GM18502 (cell line): ENCODE results near the gene PTHLH.

Source experiments
- ATAC-seq: cut with Tn5 transposase; IDR thresholded peaks from one replicate; pipeline ENCODE4 v1.9.1; 2021; ENCODE audit warnings: mild to moderate bottlenecking; ENCODE audit not compliant: unreplicated experiment, poor library complexity

Gene PTHLH

DNA sequence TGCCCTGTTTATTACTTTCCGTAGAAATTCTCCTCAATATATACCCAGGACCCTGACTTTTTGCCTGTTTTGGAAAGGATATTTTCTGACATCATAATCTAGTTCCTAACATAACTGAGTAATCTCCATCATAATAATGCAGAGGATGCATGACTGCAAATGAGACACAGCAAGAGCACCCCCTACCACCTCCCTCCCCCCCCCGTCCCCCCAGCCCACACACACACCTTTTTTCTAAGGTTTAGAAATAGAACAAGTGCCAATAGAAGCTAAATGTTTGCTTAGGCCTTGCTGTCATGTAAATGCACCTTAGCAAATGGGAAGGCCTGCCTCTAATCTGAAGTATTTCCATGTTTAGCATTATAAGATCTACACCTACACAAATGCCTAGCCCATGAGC lies at the start of gene PTHLH:
Gene PTHLH (minus strand): TSS at position 13 of the 400 bp plus-strand sequence. CDS start 3,239 bp downstream, outside the sequence.
- ATAC-seq, result no peak

DNA sequence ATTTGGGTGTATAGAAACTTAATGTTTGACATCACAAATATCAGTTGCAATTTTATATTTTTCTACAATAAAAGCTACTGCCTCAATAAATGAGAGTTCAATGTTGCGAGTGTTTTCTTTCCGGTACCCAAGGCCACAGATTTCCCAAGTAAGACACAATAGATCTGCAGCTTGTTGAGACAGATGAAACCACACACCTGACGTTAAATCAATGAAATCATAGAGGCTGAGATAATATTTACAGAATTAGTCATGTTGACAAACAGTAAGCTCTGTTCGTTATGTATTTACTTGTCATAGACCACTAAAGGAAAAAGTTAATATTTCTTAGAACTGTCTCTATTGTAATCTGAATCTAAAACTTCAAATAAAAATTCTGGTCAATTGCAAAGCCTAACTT lies 49.2 kb upstream of the PTHLH start:
- ATAC-seq, result no peak

DNA sequence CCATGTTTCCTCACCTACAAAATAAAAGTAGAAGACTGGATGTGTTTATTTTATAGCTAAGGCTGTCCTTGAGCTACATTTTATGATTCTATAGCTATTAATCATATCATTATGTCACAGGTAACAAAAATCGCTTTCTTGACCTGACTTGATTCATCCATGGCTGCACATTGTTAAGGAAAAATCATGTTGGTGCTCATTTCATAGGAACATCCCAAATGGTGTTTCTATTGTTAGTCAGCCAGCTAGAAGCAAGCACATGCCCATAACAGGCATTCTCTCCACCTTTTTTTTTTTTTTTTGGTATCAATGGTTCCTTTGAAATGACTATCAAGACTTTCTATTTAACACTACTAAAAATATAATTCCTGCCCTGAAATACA lies 45.3 kb upstream of the PTHLH start:
- no peak for ATAC-seq

DNA sequence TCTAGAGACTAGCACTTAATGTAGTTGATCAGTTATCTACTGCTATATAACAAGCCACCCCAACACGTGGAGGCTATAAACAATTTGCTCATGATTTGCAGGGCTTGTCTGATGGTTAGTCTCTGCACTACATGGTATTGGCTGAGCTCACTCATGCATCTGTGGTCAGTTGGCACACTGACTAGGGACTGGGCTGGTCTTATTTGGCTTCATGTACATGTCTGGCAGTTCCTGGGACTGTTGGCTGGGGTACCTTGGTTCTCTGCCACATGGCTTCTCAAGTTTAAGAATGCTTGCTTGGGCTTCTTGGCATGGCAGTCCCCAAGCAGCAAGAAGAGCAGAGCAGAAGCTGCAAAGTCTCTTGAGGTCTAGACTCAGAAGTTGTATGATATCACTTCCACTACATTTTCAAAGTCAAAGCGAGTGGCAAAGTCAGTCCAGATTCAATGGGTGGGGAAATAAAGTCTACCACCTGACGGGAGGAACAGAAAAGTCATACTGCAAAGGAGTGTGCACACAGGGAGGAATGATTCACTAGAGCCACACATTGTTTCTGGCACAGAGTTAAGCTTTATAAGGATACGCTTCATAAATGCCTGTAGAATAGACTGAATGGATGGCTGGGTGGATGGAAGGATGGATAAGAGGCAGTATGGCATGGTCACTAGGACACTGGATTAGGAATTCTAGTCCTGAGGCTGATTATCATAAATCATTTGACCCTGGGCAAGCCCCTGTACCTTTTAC lies 44.8 kb upstream of the PTHLH start:
- no peak for ATAC-seq

DNA sequence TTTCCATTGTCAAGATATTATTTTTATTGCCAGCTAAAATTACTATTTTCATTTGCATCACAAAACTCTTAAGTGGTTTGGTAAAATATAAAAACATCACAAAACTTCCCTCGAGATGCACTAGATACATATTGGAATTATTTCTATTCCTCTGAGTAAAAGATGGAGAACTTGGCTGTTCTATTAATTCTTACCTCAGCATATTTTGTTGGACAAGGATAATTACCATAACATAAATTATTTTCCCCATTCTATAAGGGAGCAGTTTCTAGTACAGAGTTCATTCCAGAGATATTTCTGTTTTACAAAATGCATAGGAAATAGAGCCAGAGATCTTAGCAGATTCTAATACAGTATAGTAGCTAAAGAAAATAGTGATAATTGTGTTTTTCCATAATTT lies 42.6 kb upstream of the PTHLH start:
- ATAC-seq, result no peak

DNA sequence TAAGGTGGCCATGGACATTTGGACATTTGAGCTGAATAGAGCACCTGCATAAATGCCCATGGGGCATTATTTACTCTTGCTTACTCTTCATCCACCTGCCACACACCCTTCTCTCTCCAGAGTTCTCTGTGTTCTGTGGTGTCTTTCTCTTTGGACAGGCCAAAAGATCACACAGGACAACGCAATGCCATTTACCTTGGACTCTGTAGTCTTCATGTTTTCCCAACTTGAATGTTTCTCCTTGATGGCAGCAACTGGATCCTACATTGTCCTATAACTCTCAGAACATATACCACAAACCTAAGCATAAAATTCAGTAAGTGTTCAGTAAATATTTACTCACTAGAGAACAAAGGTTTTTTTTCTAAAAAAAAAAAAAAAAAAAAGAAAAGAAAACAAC lies 41.7 kb upstream of the PTHLH start:
- ATAC-seq, result no peak

DNA sequence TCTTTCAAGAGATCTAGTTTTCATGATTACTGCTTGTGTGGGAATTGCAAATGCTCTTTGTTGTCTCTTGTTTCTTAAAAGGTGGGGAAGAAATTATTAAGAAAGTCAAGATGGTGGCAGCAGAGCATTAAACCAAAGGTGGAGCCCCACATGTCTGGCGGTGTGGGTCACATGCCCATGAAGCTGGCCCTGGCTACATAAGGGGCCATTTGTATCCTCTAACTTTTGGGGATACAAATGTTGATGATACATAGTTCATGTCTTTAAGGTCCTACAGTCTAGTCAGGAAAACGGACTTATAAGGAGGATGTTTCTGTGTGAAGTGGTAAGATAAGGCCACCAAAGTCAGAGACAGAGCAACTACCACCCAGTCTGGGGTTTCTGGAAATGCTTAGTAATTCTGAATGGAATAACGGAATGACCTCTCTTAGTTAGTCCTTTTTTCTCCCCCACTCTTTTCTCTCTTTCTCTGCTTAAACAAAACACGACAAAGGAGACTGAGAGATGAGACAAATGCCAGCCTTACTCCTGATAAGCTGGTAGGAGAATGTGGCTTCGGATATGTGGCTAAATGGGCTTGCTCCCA lies 39.9 kb upstream of the PTHLH start:
- no peak for ATAC-seq

DNA sequence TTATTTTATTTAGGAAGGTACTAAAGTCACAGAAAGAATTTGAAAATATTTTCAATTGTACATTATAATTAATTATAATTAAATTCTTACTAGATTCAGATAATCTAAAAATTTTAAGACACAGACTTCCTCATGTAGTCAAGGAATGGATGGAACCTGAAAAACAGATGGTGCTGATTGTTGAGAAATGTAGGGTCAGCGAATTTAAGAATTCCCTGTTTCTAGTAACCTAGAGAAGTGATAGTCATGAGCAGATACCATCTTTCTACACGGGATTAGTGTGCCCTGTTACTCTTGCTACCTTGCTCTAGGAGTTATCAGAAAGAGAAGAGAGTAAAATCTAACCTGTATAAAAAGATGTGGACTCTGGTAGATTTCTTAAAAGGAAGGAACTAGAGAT lies 37.5 kb upstream of the PTHLH start:
- no peak for ATAC-seq

DNA sequence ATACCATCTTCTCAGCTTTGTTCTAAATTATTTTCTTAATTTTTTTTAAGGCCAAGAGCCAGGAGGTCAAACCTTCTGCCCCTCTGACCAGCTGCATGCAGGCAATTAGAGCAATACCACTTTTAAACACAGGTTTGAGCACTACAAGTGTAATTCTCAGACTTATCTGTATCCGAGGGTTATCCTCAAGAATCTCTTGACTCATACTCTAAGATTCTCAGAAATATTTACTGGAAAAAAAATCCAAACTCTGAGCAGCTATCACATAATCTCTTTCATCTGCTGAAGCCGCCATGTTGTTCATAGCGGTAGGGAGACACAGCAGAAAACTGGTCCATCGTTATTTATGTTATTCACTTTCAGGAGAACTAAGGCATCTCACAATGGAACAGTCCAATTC lies 27.4 kb upstream of the PTHLH start:
- ATAC-seq, result no peak

DNA sequence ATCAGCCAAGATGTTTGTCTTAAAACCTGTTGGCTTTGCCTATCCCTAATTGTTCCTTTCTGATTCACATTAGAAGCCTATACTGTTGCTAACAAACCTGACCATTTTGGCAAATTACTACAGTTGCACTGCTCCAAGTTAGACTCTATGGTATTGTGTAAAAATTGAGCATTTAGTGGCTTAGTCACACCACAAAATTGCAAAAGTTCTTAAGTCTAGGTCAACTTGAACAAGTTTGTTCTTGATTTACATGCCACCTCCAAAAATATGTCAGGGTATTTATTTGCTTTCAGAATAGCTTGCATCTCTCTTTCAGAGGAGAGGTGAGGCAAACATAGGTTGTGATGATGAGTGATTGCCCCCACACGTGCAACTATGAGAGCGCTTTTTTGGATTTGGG lies 27.0 kb upstream of the PTHLH start:
- no peak for ATAC-seq

DNA sequence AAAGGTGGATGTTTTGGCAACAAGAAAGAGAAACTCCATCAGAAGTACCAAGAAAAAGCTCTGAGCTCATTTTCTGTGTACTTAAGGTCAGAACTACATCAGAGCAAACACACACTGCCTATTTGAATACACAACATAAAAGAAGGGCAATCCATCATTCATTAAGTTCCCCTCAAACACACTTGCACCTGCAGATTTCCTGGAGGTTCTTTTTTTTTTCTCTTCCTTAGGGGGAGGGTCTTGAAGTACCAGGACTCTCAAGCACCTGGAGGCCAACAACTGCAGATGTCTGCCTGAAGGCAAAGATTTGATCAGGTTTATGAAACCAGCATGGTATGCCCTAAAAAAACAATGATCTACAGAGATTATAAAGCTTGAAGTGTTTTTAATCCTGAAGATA lies 26.1 kb upstream of the PTHLH start:
- ATAC-seq, result no peak

DNA sequence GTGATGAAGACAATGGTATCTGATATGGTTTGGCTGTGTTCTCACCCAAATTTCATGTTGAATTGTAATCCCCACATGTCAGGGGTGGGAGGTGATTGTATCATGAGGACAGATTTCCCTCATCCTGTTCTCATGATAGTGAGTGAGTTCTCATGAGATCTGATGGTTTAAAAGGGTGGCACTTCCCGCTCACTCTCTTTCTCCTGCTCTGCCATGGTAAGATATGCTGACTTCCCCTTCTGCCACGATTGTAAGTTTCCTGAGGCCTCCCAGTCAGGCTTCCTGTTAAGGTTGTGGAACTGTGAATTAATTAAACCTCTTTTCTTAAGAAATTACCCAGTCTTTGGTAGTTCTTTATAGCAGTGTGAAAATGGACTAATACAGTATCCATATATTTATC lies 25.6 kb upstream of the PTHLH start:
- no peak for ATAC-seq

DNA sequence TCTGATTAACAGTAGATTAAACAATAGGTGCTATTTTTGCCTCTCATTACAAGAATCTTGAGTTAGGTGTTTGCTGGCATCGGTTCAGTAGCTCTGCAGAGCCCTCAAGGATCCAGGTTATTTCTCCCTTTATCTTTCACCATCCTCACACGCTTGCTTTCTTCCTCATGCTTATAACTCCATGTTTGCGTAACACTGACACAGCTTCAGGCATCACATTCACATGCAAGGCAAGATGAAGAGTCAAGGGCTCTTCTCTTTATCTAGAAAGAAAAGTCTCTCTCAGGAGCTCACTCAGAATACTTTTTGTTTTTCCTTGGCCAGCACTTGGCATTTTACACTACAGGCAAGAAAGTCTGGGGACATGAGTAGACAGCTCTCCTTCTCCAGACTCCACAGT lies 24.2 kb upstream of the PTHLH start:
- ATAC-seq, result no peak

DNA sequence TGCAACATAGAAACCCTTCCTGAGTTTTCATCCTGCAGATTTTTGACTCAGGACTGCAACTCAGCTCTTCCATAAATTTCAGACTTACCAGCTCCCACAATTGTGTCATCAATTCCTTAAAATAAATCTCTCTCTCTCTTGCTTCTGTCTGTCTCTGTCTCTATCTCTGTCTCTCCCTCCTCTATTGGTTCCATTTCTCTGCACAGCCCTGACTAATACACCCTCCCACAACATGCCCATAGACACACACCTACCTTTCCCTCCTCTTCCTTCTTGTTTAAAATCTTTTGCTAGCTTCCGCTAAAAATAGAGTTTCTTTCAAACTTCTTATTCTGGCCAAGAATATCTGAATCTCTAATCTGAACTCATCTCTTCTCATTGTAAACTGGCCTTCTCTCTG lies 22.9 kb upstream of the PTHLH start:
- no peak for ATAC-seq

DNA sequence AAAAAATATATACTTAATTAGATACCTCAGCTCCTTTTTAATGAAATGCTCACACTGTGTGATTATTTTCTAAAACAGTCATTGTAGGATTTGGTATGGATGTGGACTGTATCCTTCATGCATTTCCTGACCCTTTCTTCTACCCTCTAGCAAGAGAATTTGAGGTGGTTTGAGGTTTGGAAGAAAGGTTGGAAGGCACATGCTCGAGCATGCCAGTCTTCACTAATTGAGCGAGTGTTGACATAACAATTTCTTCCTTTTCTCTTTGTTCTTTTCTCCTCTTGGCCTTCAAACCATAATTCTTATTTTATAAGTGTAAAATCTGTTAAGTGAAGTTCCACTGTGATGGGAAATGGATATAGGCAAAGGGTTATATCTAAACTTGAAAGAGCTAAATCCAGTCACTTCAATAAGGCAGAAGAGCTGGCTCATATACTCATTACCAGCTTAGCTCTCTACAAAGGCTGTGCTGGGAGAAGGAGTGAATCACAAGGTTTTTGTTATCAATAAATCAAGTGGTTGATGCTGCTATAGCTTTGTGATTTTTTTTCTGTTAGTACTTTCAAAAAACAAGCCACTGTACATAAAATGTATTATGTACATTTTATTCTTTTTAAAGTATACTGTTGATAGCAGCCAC lies 16.2 kb upstream of the PTHLH start:
- no peak for ATAC-seq

DNA sequence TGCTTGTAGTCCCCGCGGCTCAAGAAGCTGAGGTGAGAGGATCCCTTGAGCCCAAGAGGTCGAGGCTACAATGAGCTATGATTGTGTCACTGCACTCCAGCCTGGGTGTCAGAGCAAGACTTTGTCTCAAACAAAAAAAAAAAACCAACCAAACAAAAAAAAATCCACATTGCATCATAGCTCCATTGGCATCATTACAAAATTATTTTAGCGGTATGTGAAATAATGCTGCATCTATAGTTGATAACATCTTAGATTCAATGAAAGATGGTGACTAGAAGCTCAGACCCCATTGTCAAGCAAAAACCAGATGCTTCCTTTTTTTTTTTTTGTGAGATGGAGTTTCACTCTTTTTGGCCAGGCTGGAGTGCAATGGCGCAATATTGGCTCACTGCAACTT lies 14.8 kb upstream of the PTHLH start:
- ATAC-seq, result no peak

DNA sequence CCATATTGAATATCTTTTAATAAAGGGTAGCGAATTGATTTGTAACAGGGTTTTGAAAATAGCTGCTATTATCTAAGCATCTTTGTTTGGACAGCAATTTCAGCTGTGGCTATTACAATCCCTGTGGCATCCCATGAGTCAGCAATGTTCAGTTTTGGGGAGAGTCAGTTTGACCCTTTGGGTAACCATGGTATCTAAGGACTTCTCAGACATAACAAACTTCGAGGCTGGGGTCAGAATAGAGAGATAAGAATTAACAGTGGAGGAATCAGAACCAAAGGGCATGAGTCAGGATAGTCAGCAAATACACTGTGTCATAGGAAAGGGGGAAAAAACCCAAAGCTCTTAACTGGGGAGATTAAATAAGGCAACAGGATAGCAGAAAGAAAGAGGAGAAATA lies 11.7 kb upstream of the PTHLH start:
- ATAC-seq, result no peak

DNA sequence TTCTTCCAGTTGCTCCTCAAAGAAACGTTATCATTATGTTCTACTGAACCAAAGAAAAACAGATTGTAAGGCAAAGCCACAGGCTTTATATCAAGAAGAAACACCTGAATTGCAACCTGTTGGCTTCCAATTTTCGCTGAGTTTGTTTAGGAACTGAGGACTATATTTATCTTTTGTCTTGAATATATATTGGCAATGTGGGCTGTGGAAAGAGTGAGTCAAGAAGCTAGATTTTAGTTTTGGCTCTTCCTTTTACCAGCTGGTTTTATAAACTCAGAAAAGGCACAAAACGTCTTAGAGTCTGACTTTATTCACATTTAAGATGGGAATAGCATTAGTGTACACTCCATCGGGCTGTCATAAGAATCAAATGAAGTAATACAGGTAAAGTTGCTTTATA lies 10.4 kb upstream of the PTHLH start:
- no peak for ATAC-seq

DNA sequence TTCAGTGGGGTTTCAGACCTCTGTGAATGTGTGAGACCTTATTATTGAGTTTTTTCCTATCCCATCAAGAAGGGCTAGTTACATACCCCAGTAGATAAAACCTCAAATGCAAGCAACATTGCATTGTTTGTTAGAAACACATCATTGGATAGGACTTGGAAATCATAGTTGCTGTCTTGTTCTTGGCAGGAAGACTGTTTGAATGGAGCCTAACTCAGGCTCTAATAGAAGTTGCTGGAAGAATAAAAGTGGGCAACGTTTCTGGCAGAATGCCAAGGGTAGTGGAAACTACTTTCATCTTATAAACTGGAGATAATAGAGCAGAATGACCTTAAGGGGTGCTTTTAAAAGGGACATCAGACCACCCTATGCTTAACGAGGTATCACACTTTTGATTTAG lies 9.9 kb upstream of the PTHLH start:
- no peak for ATAC-seq

DNA sequence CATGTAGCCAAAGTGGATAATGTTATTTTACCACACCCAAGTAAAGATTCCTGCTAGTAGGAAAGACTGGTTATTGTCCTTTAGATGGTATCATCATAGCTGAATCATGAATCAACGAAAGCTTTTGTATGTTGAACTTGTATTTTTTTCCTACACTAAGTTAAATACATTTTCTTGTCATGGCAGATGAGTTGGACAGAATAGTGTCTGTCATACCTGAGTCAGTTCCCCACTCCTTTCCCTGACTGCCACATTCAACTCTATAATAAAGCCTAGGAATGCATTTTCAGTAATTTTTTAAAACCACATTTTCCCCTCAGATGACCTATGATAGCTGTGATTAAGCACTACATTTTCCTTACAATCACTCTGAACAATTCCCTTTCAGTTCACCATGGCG lies 9.3 kb upstream of the PTHLH start:
- no peak for ATAC-seq

DNA sequence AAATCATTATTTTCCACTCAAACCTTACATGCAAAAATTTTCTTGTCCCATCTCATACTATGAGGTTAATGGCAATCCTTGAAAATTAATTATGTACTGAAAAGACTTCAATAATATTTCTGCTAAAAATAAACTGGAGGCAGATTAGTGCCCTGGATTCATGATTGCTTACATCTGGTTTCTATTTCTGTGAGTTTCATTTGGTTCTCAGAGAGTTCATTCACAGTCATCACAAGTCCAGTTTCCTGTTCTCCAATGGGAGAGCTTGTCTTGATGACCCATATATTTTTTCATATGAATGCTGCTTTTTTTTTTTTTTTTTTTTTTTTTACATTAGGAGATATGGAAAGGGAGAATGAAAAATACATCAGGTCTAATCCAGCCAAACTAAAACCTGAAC lies 6.6 kb upstream of the PTHLH start:
- no peak for ATAC-seq
